HepG2 (cell line): ENCODE measurements around the gene GLIS1. TPM values are rescaled to one million over a fixed set of nuclear protein-coding genes. Genes with fewer than 3 reads are reported as not detected.

Experiments used
- ATAC-seq: fragments of 200-7000 bp; cut with Tn5 transposase; 3 replicates; pipeline ENCODE4 v1.9.1; 2020; ENCODE audit warnings: mild to moderate bottlenecking, moderate library complexity
- BruUV-seq: library from RNA; stranded (reverse); fragments of 400-500 nt; replicated peaks from 2 replicates; lab custom pipeline; 2021; lab: Mats Ljungman, UMichigan
- CTCF ChIA-PET: fragments of 300-600 bp; formaldehyde crosslinking; extraction: SDS; loops from one replicate; lab custom pipeline; 2021; ENCODE audit warnings: low total read pairs, inconsistent platforms, low intra/inter-chr PET ratio; lab: Yijun Ruan, JAX
- POLR2A ChIA-PET: fragments of 350-600 bp; sonication (Branson Sonifier 250); formaldehyde crosslinking; loops from one replicate; lab custom pipeline; 2020; ENCODE audit warnings: antibody characterized with exemption, inconsistent platforms; lab: Yijun Ruan, JAX
- DNase-seq: peaks from one replicate; pipeline ENCODE4 v3.0.0-alpha.2; 2015; ENCODE audit warnings: low spot score
- FAIRE-seq: peaks from 3 replicates; lab custom pipeline; 2011; peaks lifted over from hg19 to GRCh38; lab: Jason Lieb, UNC
- H2AFZ ChIP-seq: one replicate; pipeline ENCODE4 v1.6.1; 2011; ENCODE audit warnings: low read length, inconsistent platforms
- H3K27ac ChIP-seq: fragments of 300-600 bp; 3 replicates; pipeline ENCODE4 v1.8.0; 2011; ENCODE audit warnings: mixed run types, mild to moderate bottlenecking, mixed read lengths, low read length, inconsistent platforms; ENCODE audit not compliant: insufficient read depth; ENCODE audit errors: extremely low read length
- H3K27me3 ChIP-seq, 2 experiments: fragments of 200-600 bp in 1 of 2; 2 replicates in 1 of 2; 3 replicates in 1 of 2; pipeline versions ENCODE4 v1.6.0 to v1.8.0; 2011; ENCODE audit warnings: low read length in 2 of 2, mild to moderate bottlenecking in 2 of 2, moderate library complexity in 2 of 2, inconsistent platforms in 1 of 2; ENCODE audit not compliant: insufficient read depth in 2 of 2, control insufficient read depth in 1 of 2
- H3K36me3 ChIP-seq, 2 experiments: fragments of 200-600 bp in 1 of 2; replicated peaks in 1 of 2; 2 replicates in 1 of 2; 3 replicates in 1 of 2; pipeline versions ENCODE4 v1.5.1 to v1.8.0; 2011; ENCODE audit warnings: low read length in 2 of 2, inconsistent platforms in 1 of 2; ENCODE audit not compliant: insufficient read depth in 2 of 2, control insufficient read depth in 1 of 2
- H3K4me1 ChIP-seq: 2 replicates; pipeline ENCODE4 v1.5.1; 2012; ENCODE audit warnings: low read length, inconsistent platforms; ENCODE audit not compliant: insufficient read depth
- H3K4me2 ChIP-seq: 2 replicates; pipeline ENCODE4 v1.6.0; 2011; ENCODE audit warnings: low read depth, low read length, inconsistent platforms
- H3K4me3 ChIP-seq, 3 experiments: fragments of 200-600 bp in 1 of 3; sonication (generic), shearing (Covaris generic) in 1 of 3; replicated peaks in 1 of 3; 2 replicates each; pipeline ENCODE4 v1.5.1; 2011 to 2016; ENCODE audit warnings: low read length in 3 of 3, inconsistent platforms in 2 of 3, low read depth in 2 of 3, mild to moderate bottlenecking in 2 of 3, control low read depth in 1 of 3, mixed read lengths in 1 of 3; ENCODE audit not compliant: insufficient read depth in 1 of 3
- H3K79me2 ChIP-seq: one replicate; pipeline ENCODE4 v1.6.1; 2011; ENCODE audit warnings: low read length, inconsistent platforms; ENCODE audit not compliant: insufficient read depth
- H3K9ac ChIP-seq: 2 replicates; pipeline ENCODE4 v1.6.0; 2011; ENCODE audit warnings: mild to moderate bottlenecking, low read depth, low read length, inconsistent platforms; ENCODE audit not compliant: insufficient read depth
- H3K9me3 ChIP-seq: 2 replicates; pipeline ENCODE4 v1.5.1; 2012; ENCODE audit warnings: mild to moderate bottlenecking, low read length
- H4K20me1 ChIP-seq: 2 replicates; pipeline ENCODE4 v1.6.0; 2011; ENCODE audit warnings: inconsistent platforms, mild to moderate bottlenecking, low read length, moderate library complexity; ENCODE audit not compliant: insufficient read depth
- ATM ChIP-seq: fragments of 450-650 bp; IDR thresholded peaks from 2 replicates; pipeline ENCODE4 v1.7.1; 2017; ENCODE audit warnings: mild to moderate bottlenecking, borderline replicate concordance
- ELF4 ChIP-seq: sonication (generic); formaldehyde crosslinking; IDR thresholded peaks from 2 replicates; pipeline ENCODE4 v1.5.0; 2020; ENCODE audit warnings: missing genetic modification reagents, mild to moderate bottlenecking, moderate library complexity, borderline replicate concordance
- GATAD2A ChIP-seq: IDR thresholded peaks from 2 replicates; pipeline ENCODE4 v1.6.1; 2016
- HNF1B ChIP-seq: sonication (generic); formaldehyde crosslinking; IDR thresholded peaks from 2 replicates; pipeline ENCODE4 v1.5.1; 2020; ENCODE audit warnings: mild to moderate bottlenecking, moderate library complexity, missing genetic modification reagents
- MXD4 ChIP-seq: IDR thresholded peaks from 2 replicates; pipeline ENCODE4 v1.6.1; 2016; ENCODE audit warnings: mild to moderate bottlenecking, missing biosample characterization, missing genetic modification reagents
- REL ChIP-seq: sonication (generic); formaldehyde crosslinking; conservative IDR thresholded peaks from 2 replicates; pipeline ENCODE4 v1.8.0; 2022; ENCODE audit warnings: mild to moderate bottlenecking, missing genetic modification reagents, moderate library complexity
- RFX1 ChIP-seq: fragments of 450-650 bp; IDR thresholded peaks from 2 replicates; pipeline ENCODE4 v1.6.1; 2017
- SRY ChIP-seq: sonication (generic); formaldehyde crosslinking; IDR thresholded peaks from 2 replicates; pipeline ENCODE4 v1.8.0; 2022; ENCODE audit warnings: mild to moderate bottlenecking, missing genetic modification reagents
- SYNCRIP ChIP-seq: fragments of 200-400 bp; formaldehyde crosslinking; IDR thresholded peaks from 2 replicates; pipeline ENCODE4 v1.6.1; 2018; ENCODE audit warnings: mild to moderate bottlenecking, low read depth, low read length; ENCODE audit not compliant: insufficient read depth
- TCF12 ChIP-seq, 2 experiments: fragments of 450-650 bp in 1 of 2; sonication (generic) in 1 of 2; formaldehyde crosslinking in 1 of 2; IDR thresholded peaks; 2 replicates each; pipeline versions ENCODE4 v1.6.1 to v1.8.0; 2017 to 2022; ENCODE audit warnings: antibody characterized with exemption in 1 of 2, mild to moderate bottlenecking in 1 of 2, missing genetic modification reagents in 1 of 2, moderate library complexity in 1 of 2
- ZBTB25 ChIP-seq: IDR thresholded peaks from 2 replicates; pipeline ENCODE4 v1.6.1; 2018; ENCODE audit warnings: missing genetic modification reagents
- ZNF225 ChIP-seq: sonication (generic); formaldehyde crosslinking; IDR thresholded peaks from 2 replicates; pipeline ENCODE4 v1.4.0; 2020; ENCODE audit warnings: mild to moderate bottlenecking, missing genetic modification reagents
- ZNF724P ChIP-seq: sonication (generic); formaldehyde crosslinking; IDR thresholded peaks from 2 replicates; pipeline ENCODE4 v1.8.0; 2022; ENCODE audit warnings: missing genetic modification reagents, borderline replicate concordance
- ZNF737 ChIP-seq: sonication (generic); formaldehyde crosslinking; IDR thresholded peaks from 2 replicates; pipeline ENCODE4 v1.5.0; 2020; ENCODE audit warnings: missing genetic modification reagents, mild to moderate bottlenecking, borderline replicate concordance
- ZSCAN5A ChIP-seq: sonication (generic); formaldehyde crosslinking; IDR thresholded peaks from 2 replicates; pipeline ENCODE4 v1.8.0; 2022; ENCODE audit warnings: mild to moderate bottlenecking, missing genetic modification reagents, borderline replicate concordance
- WGBS: methylation state at CpG from one replicate; pipeline ENCODE4 v1.1.6; 2017; ENCODE audit warnings: low lambda C conversion rate; 5-methylcytosine and 5-hydroxymethylcytosine counted together
- in situ Hi-C: cut with HindIII; loops from 2 replicates; pipeline ENCODE4 v1.10.0; 2017; ENCODE audit warnings: low pct_unique_long_range_greater_than_20kb; ENCODE audit not compliant: extremely low pct_ligation_motif_present
- intact Hi-C: fragments of 100-400 bp; cut with micrococcal nuclease; formaldehyde crosslinking; loops from one replicate; pipeline ENCODE4 v1.10.0; 2022; ENCODE audit not compliant: unreplicated experiment
- polyA plus RNA-seq, 8 experiments: library from polyadenylated mRNA; depleted of rRNA in 3 of 8; stranded (reverse) in 7 of 8; unstranded in 1 of 8; fragments of >200 nt; fragmentation: Illumina TruSeq in 4 of 8; extraction: Trizol in 4 of 8; gene quantifications; 2 replicates each; pipeline versions ENCODE4 v1.2.1 to v1.2.3, GENCODE V29; 2011 to 2016; ENCODE audit warnings: low read depth in 4 of 8, missing spikeins in 1 of 8, mixed read lengths in 1 of 8; ENCODE audit not compliant: insufficient read depth in 1 of 8
- total RNA-seq, 5 experiments: library from RNA; depleted of rRNA; stranded (reverse); fragments of >200 nt; fragmentation: Illumina TruSeq; extraction: Trizol; gene quantifications; 2 replicates each; pipeline ENCODE4 v1.2.3, GENCODE V29; 2016; ENCODE audit warnings: low read depth in 1 of 5
- TF ChIP-seq, protein P1 (sequence below): sonication (generic); formaldehyde crosslinking; conservative IDR thresholded peaks from 2 replicates; pipeline ENCODE4 v1.8.0; 2022; ENCODE audit warnings: low read depth, missing genetic modification reagents
- TF ChIP-seq, protein P2 (sequence below): sonication (generic); formaldehyde crosslinking; IDR thresholded peaks from 2 replicates; pipeline ENCODE4 v1.5.0; 2020; ENCODE audit warnings: mild to moderate bottlenecking, low read depth, missing genetic modification reagents, borderline replicate concordance

Gene GLIS1
- total and polyA plus RNA-seq, 2 of the 13 experiments (the other 11 are each of a cell fraction or from before 2014, with no cell fraction given) = 0.03 TPM; not detected in 1

GRCh38 chr1:53567851-53568250 lies 171.1 kb downstream of the GLIS1 start (continued):
- no peak for TF ChIP-seq ZSCAN5A
- no peak for TF ChIP-seq SRY

DNA sequence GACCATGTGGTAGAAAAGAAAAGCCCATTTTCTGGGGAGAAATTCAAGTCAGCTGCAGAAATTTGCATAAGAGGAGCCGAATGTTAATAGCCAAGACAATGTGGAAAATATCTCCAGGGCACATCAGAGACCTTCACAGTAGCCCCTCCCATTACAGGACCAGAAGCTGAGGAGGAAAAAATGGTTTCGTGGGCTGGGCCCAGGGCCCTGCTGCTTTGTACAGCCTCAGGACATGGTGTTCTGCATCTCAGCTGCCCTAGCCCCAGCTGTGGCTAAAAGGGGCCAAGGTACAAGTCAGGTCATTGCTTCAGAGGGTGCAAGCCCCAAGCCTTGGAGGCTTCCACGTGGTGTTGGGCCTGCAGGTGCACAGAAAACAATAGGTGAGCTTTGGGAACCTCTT lies 171.5 kb downstream of the GLIS1 start:
- ATAC-seq (no peak), FAIRE-seq (no peak), DNase-seq (no peak)
- no peak overlapping the region for H3K4me3 ChIP-seq
- no peak overlapping the region for H3K9ac ChIP-seq
- BruUV-seq = no TSS peak
- intact Hi-C loops = no loop called here
- in situ Hi-C loops = no loop called here
- no peaks in the 10 kb centered on the region for H3K9me3 ChIP-seq
- no peak overlapping the region for H2AFZ ChIP-seq
- peaks cover 0 to 9% of the 10 kb centered on the region in 2 experiments; a peak in 2 of 5 replicates for H3K27me3 ChIP-seq
- ChIA-PET POLR2A (no interaction called here), CTCF (no interaction called here)
- no peak overlapping the region for H3K4me2 ChIP-seq
- no peaks in the 10 kb centered on the region for H4K20me1 ChIP-seq
- no peaks in the 10 kb centered on the region for H3K4me1 ChIP-seq
- H3K27ac ChIP-seq = no peak overlapping the region
- no peaks in the 10 kb centered on the region for H3K79me2 ChIP-seq
- 4% methylated on average over 2 of the region's 3 CpGs for WGBS
- no peaks in the 10 kb centered on the region for H3K36me3 ChIP-seq
- no peak for TF ChIP-seq ZNF724P (CRISPR knock-in tag)
- TF ChIP-seq, protein P1, sequence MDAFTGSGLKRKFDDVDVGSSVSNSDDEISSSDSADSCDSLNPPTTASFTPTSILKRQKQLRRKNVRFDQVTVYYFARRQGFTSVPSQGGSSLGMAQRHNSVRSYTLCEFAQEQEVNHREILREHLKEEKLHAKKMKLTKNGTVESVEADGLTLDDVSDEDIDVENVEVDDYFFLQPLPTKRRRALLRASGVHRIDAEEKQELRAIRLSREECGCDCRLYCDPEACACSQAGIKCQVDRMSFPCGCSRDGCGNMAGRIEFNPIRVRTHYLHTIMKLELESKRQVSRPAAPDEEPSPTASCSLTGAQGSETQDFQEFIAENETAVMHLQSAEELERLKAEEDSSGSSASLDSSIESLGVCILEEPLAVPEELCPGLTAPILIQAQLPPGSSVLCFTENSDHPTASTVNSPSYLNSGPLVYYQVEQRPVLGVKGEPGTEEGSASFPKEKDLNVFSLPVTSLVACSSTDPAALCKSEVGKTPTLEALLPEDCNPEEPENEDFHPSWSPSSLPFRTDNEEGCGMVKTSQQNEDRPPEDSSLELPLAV (CRISPR knock-in tag) = no peak
- TF ChIP-seq RFX1 = no peak
- TF ChIP-seq ZNF225 (CRISPR knock-in tag) = no peak
- no peak for TF ChIP-seq SYNCRIP
- TF ChIP-seq, protein P2, sequence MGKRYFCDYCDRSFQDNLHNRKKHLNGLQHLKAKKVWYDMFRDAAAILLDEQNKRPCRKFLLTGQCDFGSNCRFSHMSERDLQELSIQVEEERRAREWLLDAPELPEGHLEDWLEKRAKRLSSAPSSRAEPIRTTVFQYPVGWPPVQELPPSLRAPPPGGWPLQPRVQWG = no peak
- TF ChIP-seq ZBTB25 (CRISPR knock-in tag) = no peak
- TF ChIP-seq HNF1B (CRISPR knock-in tag) = no peak
- no peak for TF ChIP-seq MXD4 (CRISPR knock-in tag)
- TF ChIP-seq ELF4 (CRISPR knock-in tag) = no peak
- no peak for TF ChIP-seq ATM
- no peak for TF ChIP-seq ZNF737
- TF ChIP-seq REL = no peak
- TF ChIP-seq GATAD2A (CRISPR knock-in tag) = no peak
- TF ChIP-seq TCF12 (IDR thresholded peaks at IDR 0.05) = no peak
- no peak for TF ChIP-seq TCF12 (CRISPR knock-in tag; IDR thresholded peaks at IDR 0.05)
